GM04503 (cell line): ENCODE results near the gene CDC14A.

Experiments
- DNase-seq: peaks from one replicate; pipeline ENCODE4 v3.0.0-alpha.2; 2012; ENCODE audit warnings: low read depth

Gene CDC14A

DNA sequence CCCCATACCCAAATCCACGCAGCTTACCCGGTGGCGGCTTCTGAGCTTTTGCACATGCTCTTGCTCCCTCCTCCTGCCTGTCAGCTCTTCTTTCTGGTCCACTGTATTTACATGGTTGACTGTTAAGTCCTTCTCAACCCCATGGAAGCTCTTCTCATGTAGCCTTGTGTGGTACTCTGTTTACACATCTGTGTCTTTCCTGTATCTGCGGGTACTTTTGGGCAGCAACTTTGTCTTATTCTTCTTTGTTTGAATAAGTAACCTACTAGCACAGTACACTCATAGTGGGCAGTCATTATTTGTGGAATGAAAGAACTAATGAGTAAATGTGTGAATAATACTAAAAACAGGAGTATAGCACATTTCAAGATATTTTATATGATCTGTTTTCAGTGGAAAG, 97.2 kb downstream of the CDC14A start:
- no peak for DNase-seq

DNA sequence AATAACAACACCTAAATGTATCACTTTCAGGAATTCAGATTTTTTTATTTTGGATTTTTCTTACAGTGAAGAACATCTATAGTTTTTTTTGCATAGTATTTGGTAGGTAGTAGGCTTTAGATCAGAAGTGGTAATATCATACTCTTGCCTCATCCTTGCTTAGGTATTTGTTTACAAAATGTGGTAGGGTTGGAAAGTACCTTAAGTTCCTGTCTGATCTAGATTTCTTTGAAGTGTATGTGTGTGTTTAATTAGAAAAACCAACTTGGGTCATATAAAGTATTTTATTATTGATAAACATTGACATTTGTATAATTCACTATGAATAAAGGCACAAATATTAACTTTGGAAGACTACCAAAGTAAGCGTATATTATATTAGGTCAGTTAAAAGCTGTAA, 100.3 kb downstream of the CDC14A start:
- no peak for DNase-seq

DNA sequence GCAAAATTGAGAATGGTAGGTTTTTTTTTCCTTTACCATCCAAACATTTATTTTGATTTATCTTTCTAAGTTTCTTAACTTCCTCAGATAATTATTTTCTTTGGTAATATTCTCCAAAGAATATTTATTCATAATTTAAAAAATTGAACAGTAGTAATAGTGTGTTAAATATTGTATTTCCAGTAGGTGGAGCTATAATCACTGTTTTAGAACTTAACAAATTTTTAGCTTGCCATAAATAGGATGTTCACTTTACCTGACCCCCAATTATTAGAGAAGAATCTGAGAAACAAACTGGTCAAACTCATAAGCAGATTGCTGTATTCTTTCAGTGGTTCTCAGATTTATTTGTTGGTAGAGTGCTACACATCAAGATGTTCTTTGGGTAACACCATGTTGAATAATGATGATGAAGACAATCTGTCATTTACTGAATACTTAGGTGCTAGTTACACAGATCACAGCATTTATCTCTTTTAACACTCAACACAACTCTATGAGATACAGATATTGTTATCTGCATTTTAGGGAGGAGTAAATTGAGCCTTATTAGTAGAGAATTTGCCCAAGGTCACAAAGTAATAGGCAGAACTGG, 103.3 kb downstream of the CDC14A start:
- DNase-seq, result no peak

DNA sequence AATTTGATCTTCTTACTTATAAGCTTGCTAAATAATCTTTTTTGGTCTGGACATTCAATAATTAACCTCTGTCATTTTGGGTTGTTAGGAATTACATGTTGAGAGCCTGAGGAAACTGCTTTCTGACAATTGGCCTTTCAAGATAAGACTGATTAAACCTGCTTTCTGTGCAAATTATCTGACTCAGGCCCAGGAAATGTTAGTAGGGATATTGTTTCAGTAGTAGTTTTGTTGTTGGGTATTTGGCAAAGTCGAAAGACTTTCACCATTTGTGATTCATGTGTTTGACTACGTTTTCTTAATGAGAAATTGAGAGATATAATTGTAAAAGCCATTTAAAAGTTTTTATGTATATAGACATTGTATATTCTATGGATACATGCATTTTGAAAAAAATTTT, 104.6 kb downstream of the CDC14A start:
- no peak for DNase-seq

DNA sequence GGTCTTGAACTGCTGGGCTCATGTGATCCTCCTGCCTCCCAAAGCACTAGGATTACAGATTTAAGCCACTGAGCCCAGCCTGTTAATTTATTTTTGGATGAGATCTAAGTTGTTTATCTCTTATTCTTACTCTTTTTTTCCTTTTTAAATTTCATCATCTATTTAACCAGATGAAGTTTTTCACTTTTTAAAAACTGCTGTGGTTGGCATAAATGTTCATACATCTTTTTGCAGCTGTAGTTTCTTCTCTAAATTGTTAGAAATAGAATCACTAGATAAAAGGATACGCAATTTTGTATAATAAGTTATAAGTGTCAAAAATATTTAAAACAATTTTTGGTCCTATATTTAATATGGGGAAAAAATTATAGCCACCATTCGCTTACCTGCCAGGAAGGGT, 105.4 kb downstream of the CDC14A start:
- DNase-seq, result no peak

DNA sequence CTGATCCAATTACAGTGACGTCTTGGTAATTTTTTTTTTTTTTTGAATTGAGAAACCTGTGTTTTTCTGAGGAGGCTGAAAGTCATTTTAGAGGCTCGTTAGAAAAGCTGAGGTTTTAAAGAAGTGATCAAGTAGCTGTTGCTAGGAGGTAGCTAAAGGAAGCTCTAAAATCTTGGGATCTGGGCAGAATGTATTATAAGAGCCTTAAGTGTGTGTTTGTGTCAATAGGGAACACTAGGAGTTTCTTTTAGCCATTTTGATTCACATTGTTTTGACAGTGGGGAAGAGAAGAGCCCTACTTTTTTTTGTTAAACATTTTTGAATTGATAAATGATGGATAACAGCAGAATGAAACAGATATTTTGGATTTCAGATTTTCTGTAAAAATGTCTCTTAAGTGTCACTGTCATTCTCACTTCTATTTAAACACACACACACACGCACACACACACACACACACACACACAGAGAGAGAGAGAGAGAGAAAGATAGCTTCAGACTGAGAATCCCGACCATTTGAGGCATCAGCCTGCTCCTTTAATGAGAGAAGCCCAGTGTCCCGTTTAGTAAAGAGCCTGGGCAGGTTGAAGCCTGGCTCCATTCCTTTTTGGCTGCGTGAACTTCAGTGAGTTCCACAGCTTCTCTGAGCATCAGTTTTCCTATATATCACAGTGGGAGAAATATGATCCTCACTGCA, 106.5 kb downstream of the CDC14A start:
- DNase-seq, result no peak

DNA sequence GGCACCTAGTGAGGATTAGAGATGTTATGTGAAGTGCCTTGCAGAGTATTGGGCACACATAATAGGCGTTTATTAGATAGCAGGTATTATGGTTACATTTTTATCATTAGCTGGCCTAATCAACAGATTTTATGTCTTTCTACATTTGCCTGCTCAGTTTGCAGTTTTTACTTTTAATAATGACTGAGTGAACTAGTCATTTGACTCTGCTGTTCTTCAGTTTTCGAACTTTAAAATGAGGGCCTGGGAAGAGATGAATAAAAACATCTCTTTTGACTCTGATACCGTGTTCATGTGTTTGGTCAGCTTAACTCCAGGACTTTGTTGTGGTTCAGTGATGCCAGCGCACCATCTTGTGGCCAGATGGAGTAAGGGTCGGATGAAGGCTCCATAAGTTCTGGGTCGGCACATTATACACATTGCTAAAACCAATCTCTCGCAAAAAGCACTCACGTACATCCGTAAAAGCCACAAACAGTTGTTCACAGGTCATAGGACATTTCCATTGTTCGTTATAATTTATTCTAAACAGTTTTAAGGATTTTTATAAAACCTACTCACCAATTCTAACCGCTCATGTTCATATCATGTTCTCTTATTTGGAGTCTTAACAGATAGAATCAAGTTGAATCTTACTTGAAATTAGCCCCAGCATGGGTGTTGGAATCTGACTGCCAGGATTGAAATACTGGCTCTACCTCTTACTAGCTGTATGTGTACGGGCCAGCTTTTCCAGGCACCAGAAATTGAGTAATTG, 107.2 kb downstream of the CDC14A start:
- DNase-seq, result peak; percentile 20

DNA sequence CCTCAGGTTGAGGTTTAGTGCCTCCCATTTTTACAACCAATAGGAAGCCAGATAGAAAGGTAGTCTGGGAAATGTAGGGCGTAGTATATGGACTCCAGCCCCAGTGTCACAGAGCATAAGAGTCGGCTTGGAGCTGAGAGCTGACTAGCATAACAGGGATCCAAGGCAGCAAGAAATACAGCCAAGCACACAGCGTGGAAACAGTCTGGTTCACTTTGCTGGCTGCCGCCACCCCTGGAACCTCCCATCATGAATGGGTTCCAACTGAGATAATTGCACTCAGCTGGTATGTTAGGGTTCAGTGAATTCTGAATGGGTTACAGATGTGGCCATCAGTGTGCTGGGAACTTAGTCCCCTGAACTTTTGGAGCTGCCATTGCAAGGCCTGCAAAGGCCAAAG, 108.9 kb downstream of the CDC14A start:
- DNase-seq, result no peak

DNA sequence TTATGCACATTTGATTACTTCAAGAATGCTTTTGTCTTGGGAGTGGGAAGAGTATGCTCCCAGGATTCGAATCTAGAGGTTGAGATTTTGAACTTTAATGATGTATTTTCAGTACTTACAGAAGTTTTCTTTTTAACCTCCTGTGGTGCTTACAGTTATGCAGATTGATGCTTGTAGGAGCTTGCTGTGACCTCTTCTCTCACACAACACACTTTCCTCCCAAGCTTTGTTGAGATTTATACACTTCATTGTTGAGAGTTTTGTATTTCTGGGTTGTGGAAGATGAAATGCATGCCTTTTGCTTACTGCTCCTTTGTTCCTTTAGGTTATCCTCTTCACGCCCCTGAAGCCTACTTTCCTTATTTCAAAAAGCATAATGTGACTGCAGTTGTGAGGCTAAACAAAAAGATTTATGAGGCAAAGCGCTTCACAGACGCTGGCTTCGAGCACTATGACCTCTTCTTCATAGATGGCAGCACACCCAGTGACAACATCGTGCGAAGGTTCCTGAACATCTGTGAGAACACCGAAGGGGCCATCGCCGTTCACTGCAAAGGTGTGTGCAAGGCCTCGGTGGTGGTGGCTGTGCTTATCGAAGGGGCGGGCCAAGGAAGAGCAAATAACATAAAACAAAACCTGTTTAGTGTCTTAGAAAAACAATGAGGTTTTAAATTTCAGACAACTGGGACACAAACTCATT, 110.2 kb downstream of the CDC14A start:
- no peak for DNase-seq

DNA sequence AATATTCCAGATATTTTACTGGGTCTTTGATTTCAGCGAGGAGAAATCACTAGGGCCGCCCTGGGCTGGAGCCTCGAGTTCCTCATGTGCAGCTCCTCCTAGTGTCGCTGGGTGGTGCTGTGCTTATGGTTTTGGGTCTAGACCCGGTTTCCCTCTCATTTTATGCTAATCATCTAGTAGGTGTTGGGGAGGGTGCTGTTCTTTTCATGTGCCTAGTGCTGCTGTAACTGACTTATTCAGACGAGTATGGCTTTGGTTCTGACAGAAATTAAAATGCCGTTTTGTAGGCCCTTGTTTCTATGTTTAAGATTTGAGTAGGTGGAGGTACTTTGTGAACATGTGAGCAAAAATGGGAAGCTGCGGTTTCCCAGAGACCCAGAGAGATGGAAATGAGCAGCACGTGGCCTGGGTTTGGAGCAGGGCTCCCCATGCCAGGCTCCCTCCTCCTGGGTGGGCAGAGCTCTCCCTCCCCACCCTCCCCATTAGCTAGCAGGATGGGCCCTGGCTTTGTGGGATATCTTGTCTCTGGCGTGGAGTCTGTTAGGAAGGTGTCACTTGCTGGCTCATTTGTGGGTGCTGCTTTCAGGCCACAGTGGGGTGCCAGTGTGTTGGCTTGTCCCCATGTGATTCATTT, 111.6 kb downstream of the CDC14A start:
- no peak for DNase-seq

DNA sequence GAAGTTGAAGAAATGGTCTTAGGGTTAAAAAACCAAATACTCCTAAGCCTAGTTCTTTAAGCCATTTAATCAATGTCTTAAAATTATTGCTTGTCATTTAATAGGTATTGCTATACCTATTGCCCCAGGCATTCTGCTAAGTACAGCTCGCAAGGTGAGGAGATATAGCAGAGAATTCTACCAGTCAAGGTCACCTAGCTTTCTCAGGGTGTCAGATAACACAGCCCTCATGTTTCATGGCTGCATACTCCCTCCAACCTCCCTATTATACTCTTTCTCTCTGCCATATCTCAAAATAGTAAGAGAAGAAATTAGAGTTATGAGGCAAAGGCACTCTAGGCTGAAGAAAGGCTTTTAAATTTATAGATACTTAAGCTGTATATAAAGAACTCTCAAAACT, 117.3 kb downstream of the CDC14A start:
- no peak for DNase-seq

DNA sequence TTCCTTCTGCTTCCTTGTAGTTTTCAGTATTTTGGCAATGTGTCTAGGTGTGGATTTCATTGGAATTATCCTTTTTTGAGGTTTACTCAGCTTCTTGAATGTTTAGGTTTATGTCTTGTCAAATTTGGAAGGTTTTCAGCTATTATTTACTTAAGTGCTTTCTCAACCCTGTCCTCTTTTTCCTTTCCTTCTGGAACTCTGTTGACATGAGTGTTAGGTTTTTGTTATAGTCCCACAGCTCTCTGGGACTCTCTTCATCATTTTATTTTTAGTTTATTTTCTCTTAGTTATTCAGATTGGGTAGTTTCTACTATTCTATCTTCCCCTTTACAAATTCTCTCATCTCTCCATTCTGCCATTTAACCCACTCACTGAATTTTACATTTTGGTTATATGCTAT, 122.5 kb downstream of the CDC14A start:
- DNase-seq, result no peak

DNA sequence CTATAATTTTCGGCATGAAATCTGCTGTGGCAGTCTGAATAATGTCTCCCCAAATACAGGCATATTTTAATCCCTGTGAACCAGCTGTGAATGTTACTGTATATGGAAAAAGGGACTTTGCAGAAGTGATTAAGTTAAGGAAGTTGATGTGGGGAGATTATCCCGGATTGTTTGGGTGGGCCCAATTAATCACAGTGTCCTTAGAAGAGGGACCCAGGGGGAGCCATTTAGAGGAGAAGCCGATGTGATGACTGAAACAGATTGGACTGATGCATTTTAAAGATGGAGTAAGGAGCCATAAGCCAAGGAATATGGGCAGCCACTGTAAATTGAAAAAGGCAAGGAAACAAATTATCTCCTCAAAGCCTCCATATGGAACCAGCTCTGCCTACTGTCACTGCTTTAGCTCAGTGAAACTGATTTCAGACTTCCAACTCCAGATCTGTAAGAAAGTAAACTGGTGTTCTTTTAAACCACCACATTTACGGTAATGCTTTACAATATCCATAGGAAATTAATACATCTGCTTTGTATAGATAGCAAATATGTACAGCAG, 124.5 kb downstream of the CDC14A start:
- DNase-seq, result no peak

DNA sequence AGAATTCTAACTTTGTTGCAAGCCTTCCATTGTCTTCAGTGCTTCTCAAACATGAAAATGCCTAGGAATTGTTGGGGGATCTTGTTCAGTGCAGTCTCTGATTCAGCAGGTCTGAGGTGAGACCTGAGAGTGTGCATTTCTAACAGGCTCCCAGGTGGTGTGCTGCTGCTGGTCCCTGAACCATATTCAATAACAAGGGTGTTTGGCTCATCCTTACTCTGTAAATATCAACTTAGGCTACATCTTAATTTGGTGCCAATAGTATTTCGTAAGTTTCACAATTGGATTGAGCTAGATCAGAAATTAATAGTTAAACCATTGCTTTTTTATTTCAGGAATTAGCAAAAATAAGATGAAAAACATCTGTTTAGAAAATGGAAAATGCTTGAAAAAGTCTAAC, 126.5 kb downstream of the CDC14A start:
- DNase-seq, result no peak

DNA sequence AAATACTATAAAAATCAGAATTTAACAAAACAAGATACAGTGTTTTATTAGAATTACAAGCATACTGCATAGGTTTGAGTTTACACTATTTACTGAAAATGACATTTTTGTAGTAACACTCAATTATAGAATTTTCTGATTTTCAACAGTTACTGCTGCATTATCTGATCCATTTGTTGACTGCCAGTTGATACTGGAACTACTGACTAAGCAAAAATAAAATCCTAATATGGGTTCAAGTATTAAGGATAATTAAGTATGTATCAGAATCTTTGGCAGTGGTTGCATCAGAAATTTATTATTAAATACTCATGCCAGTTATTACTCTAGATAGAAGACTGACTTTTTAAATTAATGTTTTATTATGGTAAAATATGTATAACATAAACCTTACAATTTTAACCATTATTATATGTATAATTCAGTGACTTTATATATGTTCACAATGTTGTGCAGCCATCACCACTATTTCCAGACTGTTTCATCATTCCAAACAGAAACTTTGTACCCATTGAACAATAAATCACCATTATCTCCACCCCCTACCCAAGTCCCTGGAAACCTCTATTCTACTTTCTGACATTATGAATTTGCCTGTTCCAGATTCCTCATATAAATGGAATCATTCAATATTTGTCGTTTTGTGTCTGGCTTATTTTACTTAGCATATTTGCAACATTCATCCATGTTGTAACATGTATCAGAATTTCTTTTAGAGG, 127.5 kb downstream of the CDC14A start:
- DNase-seq, result no peak

DNA sequence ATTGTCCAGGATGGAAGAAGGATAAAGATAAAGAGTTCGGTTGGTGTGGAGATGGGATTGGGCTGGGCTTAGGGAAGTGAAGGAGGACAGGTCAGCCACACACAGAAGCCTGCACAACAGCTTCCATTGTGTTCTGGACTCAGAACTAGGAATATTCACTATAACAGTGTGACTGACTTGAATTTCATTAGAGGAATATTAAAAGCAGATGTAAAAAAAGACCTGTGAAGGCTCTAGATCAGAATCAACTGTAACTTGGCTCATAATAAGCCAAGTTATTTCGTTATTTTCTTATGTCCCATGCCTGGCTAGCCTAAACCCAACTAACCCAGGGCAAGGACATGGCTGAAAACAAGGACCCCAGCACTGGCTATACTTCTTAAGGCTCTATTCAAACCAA, 129.0 kb downstream of the CDC14A start:
- DNase-seq, result no peak

DNA sequence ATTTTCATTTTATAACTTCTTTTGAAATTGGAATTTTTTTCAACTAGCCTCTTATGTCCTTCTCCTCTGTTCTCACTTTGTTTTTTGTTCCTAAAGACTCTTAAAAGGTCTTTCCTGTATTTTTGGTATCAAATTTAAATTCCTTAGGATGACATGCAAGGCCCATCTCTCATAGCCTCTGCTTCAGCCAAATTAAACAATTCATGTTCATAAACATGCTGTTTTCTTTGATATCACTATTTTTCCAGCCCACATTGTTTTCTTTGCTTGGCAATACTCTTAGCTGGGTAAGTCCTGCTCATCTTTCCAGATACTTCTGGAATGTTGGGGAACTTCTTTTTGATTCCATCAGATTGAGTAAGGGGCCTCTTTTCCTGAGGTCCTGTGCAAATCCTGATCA, 129.9 kb downstream of the CDC14A start:
- no peak for DNase-seq

DNA sequence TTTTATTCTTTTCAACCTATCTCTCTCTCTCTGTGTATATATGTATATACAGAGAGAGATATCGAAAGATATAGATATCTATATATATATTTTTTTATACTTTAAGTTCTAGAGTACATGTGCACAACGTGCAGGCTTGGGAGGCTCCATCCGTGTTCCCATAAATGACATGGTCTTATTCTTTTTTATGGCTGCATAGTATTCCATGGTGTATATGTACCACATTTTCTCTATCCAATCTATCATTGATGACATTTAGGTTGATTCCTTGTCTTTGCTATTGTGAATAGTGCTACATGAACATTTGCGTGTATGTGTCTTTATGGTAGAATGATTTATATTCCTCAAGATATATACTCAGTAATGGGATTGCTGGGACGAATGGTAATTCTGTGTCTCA, 130.4 kb downstream of the CDC14A start:
- DNase-seq, result no peak

DNA sequence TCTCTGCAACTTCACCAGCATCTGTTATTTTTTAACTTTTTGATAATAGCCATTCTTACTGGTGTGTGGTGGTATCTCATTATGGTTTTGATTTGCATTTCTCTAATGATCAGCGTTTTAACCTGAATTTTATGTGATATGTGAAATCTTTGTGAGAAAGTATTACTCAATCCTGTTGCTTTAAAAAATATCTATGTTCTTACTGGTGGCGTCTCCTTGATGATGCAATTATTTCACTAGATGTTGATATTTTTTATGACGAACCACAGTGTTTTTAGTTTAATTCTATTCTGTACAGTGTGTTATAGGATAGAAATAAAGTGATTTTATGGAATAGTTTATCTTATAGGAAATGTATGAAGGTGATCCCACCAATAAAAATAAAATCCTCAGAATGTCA, 130.9 kb downstream of the CDC14A start:
- DNase-seq, result no peak

DNA sequence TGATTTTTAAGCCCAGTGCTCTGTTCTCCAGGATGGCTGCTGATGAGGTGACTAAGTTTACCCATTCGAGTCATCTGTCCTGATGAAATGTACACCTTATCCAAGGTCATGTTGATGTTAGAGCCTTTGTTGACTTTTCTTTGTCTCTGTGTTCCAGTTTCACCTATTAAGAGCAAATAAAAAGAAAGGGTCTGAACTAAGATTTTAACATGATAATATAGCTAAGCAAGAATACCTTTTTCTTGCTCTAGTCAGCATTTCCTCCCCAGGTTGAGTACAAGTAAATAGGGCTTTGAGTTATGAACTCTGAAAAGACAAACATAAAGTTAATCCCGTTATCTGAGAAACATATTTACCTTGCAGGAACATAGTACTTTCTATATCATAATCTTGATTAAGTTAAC, 133.6 kb downstream of the CDC14A start:
- no peak for DNase-seq

DNA sequence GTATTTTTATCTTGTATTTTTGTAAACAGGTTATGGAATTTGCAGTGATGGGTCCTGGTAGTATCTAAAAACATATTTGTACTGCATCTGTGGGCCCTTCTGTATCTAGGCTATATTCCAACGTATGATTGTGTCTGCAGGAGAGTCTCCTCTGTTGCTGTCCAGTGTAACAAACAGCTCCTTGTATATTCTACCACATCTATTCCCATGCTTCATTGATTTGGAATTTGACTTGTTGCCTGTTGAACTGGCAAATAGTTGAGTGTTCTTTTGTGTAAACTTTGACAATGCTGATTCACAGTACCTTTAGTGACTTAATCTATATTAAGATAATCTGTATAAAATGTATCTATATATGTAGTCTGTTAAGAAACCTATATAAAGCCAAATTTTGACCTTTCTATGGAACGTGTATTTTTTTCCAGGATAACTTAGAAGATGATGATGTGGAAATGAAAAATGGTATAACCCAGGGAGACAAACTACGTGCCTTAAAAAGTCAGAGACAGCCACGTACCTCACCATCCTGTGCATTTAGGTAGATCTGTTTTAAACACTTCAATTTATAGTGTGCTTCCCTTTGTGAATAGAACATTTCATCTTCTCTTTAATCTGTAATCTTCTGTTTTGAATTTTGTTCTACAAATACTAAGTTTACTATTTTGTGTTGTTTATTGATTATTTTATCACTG, 142.2 kb downstream of the CDC14A start:
- DNase-seq, result no peak
